Ishikawa (cell line): ENCODE data around the gene GRID1.

Experiments
- EGR1 ChIP-seq: IDR thresholded peaks from 2 replicates; pipeline ENCODE4 v1.6.1; 2012
- EP300 ChIP-seq: IDR thresholded peaks from 2 replicates; pipeline ENCODE4 v1.6.1; 2012; ENCODE audit warnings: borderline replicate concordance
- FOXM1 ChIP-seq: IDR thresholded peaks from 2 replicates; pipeline ENCODE4 v1.6.1; 2012; ENCODE audit warnings: low read depth, borderline replicate concordance
- MAX ChIP-seq: IDR thresholded peaks from 2 replicates; pipeline ENCODE4 v1.6.1; 2012
- RAD21 ChIP-seq: IDR thresholded peaks from 2 replicates; pipeline ENCODE4 v1.6.1; 2012; ENCODE audit warnings: low read depth
- TAF1 ChIP-seq: IDR thresholded peaks from 2 replicates; pipeline ENCODE4 v1.6.1; 2012; ENCODE audit warnings: low read depth, mild to moderate bottlenecking
- ZBTB7A ChIP-seq: IDR thresholded peaks from 2 replicates; pipeline ENCODE4 v1.6.1; 2012; ENCODE audit warnings: low read depth

- TF ChIP-seq MAX (no peak), FOXM1 (no peak), EGR1 (no peak), RAD21 (no peak), TAF1 (no peak), ZBTB7A (no peak), EP300 (no peak)
Measured at GRCh38 chr10:86222687-86223086, 143.9 kb downstream of the GRID1 start.
